VCaP (cell line): Measurements from ENCODE around the gene RNASE8.
A peak's percentile ranks its signal among the peaks of the same experiment; 100 is the strongest.

Experiments used
- H3K27ac ChIP-seq: fragments of 450-650 bp; 2 replicates; pipeline ENCODE4 v1.5.1; 2017
- TF ChIP-seq, protein P1 (sequence below): fragments of 450-650 bp; conservative IDR thresholded peaks from 2 replicates; pipeline ENCODE4 v1.5.1; 2017; ENCODE audit warnings: mild to moderate bottlenecking, moderate library complexity

The RNASE8 gene

DNA sequence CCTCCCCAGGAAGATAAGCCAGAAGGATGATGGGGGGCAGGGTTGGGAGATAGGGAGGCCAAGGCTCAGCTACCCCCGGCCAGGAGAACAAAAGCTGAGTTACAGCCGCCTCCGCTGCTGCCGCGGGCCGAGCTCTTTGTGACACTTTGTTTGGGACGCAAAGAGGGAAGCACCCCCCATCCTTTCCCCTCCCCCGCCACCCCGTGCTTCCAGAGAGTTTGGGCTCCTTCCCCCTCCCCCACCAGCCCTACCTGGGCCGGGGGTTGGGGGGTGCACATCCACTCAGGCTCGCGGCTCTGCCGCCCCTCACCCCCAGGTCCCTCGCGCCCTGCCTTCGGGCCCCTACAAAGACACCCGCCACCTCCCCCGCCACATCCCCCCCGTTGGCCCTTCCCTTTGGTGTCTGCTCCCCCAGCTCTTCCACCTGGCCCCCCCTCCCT, 40.0 kb downstream of the RNASE8 start:
- H3K27ac ChIP-seq: peak overlapping the region; percentile 76
- TF ChIP-seq, protein P1, sequence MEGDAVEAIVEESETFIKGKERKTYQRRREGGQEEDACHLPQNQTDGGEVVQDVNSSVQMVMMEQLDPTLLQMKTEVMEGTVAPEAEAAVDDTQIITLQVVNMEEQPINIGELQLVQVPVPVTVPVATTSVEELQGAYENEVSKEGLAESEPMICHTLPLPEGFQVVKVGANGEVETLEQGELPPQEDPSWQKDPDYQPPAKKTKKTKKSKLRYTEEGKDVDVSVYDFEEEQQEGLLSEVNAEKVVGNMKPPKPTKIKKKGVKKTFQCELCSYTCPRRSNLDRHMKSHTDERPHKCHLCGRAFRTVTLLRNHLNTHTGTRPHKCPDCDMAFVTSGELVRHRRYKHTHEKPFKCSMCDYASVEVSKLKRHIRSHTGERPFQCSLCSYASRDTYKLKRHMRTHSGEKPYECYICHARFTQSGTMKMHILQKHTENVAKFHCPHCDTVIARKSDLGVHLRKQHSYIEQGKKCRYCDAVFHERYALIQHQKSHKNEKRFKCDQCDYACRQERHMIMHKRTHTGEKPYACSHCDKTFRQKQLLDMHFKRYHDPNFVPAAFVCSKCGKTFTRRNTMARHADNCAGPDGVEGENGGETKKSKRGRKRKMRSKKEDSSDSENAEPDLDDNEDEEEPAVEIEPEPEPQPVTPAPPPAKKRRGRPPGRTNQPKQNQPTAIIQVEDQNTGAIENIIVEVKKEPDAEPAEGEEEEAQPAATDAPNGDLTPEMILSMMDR: no peak

DNA sequence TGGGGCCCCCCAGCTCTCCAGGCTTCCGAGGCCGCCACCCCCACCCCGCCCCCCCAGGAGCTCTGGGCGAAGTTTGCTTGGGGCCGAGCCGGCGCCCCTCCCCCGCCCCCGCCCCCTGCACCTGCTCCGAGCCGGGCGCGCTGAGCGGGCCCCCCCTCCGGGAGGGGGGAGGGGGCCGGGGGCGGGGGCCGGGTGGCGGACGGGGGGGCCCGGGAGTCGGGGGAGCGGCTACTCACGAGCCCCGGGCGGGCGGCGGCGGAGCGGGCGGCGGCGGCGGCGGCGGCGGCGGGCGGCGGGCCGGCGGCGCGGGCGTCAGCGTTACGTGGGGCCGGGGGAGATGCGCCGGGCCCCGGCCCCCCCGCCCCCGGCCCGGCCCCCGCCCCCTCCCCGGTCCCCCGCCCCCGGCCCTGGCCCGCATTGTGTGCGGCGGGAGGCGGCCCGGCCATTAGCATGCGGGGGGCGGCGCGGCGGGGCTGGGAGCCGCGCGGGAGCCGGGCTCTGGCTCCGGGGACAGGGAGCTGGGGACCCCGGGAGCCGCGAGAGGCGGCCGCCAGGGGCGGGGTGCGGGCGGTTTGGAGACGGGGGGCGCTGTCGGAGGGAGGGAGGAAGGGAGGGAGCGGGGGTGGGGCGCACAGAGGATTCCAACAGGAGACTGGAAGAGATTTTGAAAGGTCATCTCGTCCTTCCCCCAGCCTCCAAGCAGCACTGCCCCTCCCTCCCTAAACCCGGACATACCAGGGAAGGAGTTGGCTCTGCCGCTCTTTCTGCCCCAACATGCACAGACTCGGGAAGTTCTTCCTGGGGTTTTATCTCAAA, 40.7 kb downstream of the RNASE8 start, which contains the start of gene ZNF219:
Gene ZNF219, minus strand, starts transcription at position 580 of the 816 bp plus-strand sequence. CDS start 5,064 bp downstream, outside the sequence.
- peak within 1 kb of the TSS; percentile 76 for H3K27ac ChIP-seq
- TF ChIP-seq, protein P1: no peak

DNA sequence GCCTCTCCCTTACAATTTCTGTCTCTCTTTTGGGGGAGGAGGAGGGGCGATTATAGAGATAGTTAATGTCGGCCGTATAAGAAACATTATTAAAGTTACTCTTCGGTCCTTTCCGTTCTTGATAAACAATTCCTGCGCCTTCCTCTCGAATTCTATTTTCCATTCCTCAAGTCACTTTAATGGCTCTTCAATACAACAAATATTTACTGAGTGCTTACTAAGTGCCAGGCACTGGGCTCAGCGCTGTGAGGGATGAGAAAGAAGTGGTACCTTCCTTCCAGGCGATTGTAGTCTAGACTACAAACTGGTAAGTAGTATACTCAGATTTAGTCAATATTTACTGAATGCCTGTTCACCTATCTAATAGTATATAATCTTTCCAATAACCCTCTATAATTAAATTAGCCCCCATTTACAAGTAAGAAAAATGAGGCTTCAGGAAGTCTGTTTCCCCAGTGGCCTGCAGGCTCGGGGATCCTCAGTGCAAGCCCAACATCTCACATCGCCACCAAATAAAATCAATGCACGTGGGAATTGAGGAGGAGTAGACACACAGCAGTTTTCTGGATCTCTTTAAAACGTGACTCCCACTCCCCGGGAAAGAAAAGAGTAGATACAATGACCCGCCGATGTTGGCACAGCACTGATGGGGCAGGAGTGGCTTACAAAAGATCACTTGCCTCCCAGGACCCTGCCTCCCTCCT, 41.4 kb downstream of the RNASE8 start:
- H3K27ac ChIP-seq: peak overlapping the region; percentile 76
- TF ChIP-seq, protein P1: no peak

DNA sequence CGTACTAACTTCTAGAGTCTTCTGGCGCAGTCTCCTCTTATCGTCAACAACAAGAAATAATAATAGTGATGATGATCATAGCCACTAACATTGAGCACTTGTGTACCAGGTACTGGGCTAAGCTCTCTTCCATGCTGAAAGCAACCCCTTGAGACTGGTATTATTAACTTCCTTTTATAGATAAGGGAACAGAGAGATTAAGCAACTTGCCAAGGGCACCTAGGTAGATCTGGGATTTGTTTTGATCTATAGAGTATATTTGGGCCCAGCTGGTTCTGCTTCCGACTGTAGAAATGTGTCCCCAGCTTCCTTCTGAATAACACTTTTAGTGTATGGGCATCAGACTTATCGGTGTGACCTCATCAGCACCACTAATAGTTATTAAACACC, 42.0 kb downstream of the RNASE8 start:
- peak overlapping the region; percentile 76 for H3K27ac ChIP-seq
- TF ChIP-seq, protein P1: no peak

DNA sequence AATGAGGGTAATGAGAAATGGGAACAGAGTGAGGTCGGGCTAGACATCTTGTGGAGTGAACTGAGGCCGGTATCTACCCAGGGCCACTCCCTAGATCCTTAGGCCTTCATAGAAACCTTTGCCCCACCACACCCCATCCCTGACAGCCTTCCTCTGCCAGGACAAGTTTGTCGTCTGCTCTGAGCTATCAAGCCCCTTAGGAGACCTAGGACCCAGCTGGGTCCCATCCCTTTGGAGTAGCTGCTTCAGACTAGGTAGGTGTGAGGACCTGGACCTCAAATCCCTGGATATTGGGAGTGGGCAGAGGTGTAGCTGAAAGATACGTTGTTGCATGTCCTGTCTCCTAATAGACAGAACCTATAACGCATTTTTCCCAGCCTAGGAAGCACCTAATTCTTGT, 43.3 kb downstream of the RNASE8 start, which contains the start of gene TMEM253:
Gene TMEM253, plus strand, starts transcription at position 136 of the 400 bp plus-strand sequence. CDS start 278 bp downstream, outside the sequence.
- peak within 1 kb of the TSS; percentile 76; the same call in 1 of the 2 replicates for H3K27ac ChIP-seq
- TF ChIP-seq, protein P1: no peak

DNA sequence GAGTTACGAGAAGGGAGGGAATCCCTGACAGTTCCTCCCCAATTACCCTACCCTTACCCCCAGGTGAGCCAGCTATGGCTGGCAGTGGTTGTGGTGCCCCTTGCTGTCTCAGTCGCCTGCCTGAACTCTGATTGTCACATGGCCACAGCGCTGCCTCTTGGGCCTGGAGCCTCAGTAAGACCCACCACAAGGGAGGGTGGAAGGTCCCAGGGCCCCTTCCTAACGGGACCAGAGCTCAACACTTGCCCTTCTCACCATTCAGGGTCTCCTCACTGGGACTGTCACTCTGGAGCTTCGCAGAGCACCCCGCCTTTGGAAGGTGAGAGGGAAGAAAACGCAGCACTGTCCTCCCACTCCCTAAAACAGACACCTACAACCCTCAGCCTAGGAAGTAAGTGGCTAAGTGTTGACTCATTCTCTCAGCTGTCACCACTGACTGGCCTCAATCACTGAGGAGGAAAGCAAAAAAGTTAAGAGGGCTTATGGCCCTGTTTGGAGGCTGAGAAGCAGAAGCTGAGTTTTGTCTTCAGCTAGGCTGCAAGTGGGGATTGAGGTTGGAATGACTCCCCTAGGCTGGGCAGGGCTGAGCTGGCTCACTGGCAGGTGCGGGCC, 44.3 kb downstream of the RNASE8 start:
- TF ChIP-seq, protein P1: no peak
- H3K27ac ChIP-seq: no peak overlapping the region
